Measurements from ENCODE around the gene GPR87.

DNA sequence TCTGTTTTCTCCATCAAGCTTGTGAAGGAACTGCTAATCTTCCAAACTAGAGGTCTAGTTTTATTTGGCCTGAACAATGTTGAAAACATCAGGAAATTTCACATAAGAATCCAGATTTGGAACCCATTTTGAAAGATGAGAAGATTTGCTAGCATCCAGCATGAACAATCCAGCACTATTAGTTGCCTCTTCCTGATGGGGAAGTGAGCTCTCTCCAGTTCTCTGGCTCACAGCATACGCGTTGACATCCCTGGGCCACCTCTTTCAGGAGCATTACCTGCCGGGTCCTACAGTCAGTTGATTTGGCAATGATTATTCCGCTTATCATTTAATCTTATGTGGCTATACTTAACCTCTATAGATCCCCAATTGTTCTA is 10.9 kb downstream of the GPR87 start:
- TF ChIP-seq, protein P1, sequence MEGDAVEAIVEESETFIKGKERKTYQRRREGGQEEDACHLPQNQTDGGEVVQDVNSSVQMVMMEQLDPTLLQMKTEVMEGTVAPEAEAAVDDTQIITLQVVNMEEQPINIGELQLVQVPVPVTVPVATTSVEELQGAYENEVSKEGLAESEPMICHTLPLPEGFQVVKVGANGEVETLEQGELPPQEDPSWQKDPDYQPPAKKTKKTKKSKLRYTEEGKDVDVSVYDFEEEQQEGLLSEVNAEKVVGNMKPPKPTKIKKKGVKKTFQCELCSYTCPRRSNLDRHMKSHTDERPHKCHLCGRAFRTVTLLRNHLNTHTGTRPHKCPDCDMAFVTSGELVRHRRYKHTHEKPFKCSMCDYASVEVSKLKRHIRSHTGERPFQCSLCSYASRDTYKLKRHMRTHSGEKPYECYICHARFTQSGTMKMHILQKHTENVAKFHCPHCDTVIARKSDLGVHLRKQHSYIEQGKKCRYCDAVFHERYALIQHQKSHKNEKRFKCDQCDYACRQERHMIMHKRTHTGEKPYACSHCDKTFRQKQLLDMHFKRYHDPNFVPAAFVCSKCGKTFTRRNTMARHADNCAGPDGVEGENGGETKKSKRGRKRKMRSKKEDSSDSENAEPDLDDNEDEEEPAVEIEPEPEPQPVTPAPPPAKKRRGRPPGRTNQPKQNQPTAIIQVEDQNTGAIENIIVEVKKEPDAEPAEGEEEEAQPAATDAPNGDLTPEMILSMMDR (conservative IDR thresholded peaks at IDR 0.05), result no peak
- no peak for TF ChIP-seq EZH2 (IDR thresholded peaks at IDR 0.05; ENCODE audit: low read depth)

Measured in PC-9 (cell line).